Urinary bladder (tissue), 4 donors: ENCODE data around the gene DPY30. TPM values are rescaled to one million over a fixed set of nuclear protein-coding genes. Genes with fewer than 3 reads are reported as not detected.

Source experiments
- DNase-seq: peaks from one replicate; pipeline ENCODE4 v3.0.0-alpha.2; 2015; ENCODE audit errors: extremely low spot score
- H3K27ac ChIP-seq: one replicate; pipeline ENCODE4 v1.5.1; 2013; ENCODE audit warnings: low read depth, mild to moderate bottlenecking, moderate library complexity
- H3K36me3 ChIP-seq: one replicate; pipeline ENCODE4 v1.6.1; 2013; ENCODE audit warnings: mild to moderate bottlenecking, moderate library complexity; ENCODE audit not compliant: insufficient read depth
- H3K4me1 ChIP-seq: one replicate; pipeline ENCODE4 v1.6.1; 2013; ENCODE audit warnings: mild to moderate bottlenecking, moderate library complexity; ENCODE audit not compliant: insufficient read depth
- H3K4me3 ChIP-seq: one replicate; pipeline ENCODE4 v1.5.1; 2013; ENCODE audit warnings: low read depth, low read length
- WGBS: extraction: QIAGEN DNeasy Blood & Tissue Kit; methylation state at CpG from one replicate; pipeline ENCODE4 v1.1.7; 2013; 5-methylcytosine and 5-hydroxymethylcytosine counted together
- polyA plus RNA-seq: library from polyadenylated mRNA; stranded (reverse); fragments of 200-250 nt; gene quantifications from one replicate; pipeline ENCODE4 v1.2.3, GENCODE V29; 2013
- total RNA-seq: library from RNA; depleted of rRNA; stranded (reverse); fragments of >200 nt; gene quantifications from one replicate; pipeline ENCODE4 v1.2.3, GENCODE V29; 2014
- donor health status: healthy with polysubstance abuse.
- donor health status: healthy.

DPY30 gene
- total and polyA plus RNA-seq, 2 donors, result 59.8 to 77.1 TPM

DNA sequence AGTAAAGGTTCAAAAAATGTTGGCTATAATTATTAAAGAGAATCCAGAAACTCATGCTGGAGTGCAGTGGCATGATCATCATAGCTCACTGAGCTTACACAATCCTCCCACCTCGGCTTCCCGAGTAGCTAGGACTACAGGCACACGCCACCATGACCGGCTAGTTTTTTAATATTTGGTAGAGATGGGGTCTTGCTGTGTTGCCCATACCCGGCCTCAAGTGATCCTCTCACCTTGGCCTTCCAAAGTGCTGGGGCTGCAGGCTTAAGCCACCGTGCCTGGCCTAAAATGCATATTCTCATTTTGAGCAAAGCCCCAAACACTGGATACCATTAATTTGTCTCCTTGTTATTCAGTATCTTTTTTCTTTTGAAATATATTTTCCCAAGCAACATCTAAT, 61.2 kb downstream of the DPY30 start:
- 97% methylated on average over 6 of the region's 6 CpGs for WGBS
- H3K4me1 ChIP-seq, result no peaks in the 10 kb centered on the region
- H3K4me3 ChIP-seq, result no peak overlapping the region
- peaks cover 2% of the 10 kb centered on the region for H3K36me3 ChIP-seq
- no peak for DNase-seq
- no peak overlapping the region for H3K27ac ChIP-seq

Other genes with a start within 250 kb of the DPY30 start
- 56.0 TPM for gene MEMO1, start 28.8 kb downstream of the DPY30 start, total RNA-seq
- 34.7 TPM for gene MEMO1, start 28.8 kb downstream of the DPY30 start, polyA plus RNA-seq
- gene SPAST, start 23.8 kb upstream of the DPY30 start, total RNA-seq, result 50.2 TPM
- 6.8 TPM for gene SPAST, start 23.8 kb upstream of the DPY30 start, polyA plus RNA-seq
- gene SLC30A6, start 126.1 kb upstream of the DPY30 start, total RNA-seq, result 49.0 TPM
- gene SLC30A6, start 126.1 kb upstream of the DPY30 start, polyA plus RNA-seq, result 10.0 TPM
- 1.7 TPM for gene NLRC4, start 225.1 kb upstream of the DPY30 start, total RNA-seq
- 0.67 TPM for gene NLRC4, start 225.1 kb upstream of the DPY30 start, polyA plus RNA-seq
- 46.2 TPM for gene YIPF4, start 238.1 kb upstream of the DPY30 start, total RNA-seq
- 17.2 TPM for gene YIPF4, start 238.1 kb upstream of the DPY30 start, polyA plus RNA-seq